ENCODE data around the gene MKNK2.

GRCh38 chr19:2011169-2011568 lies 39.9 kb downstream of the MKNK2 start:
- no peak for TF ChIP-seq CTCF (IDR thresholded peaks at IDR 0.05)
- TF ChIP-seq SIN3A (IDR thresholded peaks at IDR 0.05; ENCODE audit: borderline replicate concordance, insufficient read depth, low read depth, low read length) = no peak
- no peak for TF ChIP-seq POLR2AphosphoS5 (IDR thresholded peaks at IDR 0.05; ENCODE audit: low read depth, low read length)

Measured in Panc1 (cell line).